Cardiac fibroblast (primary cell): ENCODE results near the gene STAT2.
"Not testable (repeated sequence)": the region's sequence is repeated elsewhere in the genome, so short reads cannot be mapped to it uniquely, and the experiment has no call there.

ENCODE experiments used
- DNase-seq, 2 donors: peaks; one replicate each; pipeline versions ENCODE4 v3.0.0 to v3.0.0-alpha.2; 2010; ENCODE audit warnings: low read depth in 2 of 2
- H3K4me3 ChIP-seq, 2 donors: replicated peaks in 1 of 2; 1 replicate in 1 of 2; 2 replicates in 1 of 2; pipeline ENCODE4 v1.5.1; 2011; ENCODE audit warnings: low read depth in 2 of 2, low read length in 2 of 2, mild to moderate bottlenecking in 2 of 2, moderate library complexity in 1 of 2
- TF ChIP-seq, protein P1 (sequence below): IDR thresholded peaks from one replicate; pipeline ENCODE4 v1.5.1; 2011; ENCODE audit warnings: low read depth, mild to moderate bottlenecking, low read length, inconsistent platforms

Gene STAT2

DNA sequence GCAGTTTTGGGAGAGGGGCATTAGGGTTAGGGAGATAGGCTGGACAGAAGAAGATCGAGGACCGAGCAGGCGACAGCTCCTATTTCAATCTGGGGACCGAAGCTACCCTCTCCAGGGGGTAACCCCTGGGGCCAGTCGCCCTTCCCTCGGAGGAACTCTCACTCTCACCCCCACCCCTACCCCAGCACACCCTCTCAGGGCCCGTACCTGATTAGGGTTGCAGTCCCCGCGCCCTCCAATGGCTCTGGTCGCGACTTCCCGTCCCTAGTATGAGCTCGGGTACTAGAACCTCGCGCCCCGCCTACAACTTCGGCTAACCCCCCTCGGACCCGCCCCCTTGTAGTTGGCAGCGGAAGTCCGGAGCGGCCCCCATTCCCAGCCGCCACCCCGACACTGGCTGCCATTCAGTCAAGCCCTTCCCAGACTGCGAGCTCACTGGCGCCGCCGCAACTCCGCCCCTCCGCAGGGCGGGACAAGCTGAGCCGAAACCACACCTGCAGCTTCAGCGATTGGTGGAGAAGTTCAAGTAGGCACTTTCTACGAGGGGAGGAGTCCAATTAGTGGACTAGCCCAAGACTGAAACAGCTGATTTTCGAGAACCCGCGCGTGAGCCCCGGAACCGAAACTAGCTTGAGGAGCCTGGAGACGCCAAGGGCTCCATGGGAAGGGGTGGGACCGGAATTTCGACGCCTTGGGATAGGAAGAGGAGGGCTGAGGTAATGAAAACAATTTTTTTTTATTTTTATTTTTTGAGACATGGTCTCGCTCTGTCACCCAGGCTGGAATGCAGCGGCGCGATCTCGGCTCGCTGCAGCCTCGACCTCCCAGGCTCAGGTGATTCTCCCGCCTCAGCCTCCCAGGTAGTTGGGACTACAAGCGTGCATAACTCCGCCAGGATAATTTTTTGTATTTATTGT lies at the start of gene STAT2:
STAT2 (minus strand) TSS at position 257 of the 917 bp plus-strand sequence. CDS start 3,536 bp downstream, outside the sequence.
- TF ChIP-seq, protein P1, sequence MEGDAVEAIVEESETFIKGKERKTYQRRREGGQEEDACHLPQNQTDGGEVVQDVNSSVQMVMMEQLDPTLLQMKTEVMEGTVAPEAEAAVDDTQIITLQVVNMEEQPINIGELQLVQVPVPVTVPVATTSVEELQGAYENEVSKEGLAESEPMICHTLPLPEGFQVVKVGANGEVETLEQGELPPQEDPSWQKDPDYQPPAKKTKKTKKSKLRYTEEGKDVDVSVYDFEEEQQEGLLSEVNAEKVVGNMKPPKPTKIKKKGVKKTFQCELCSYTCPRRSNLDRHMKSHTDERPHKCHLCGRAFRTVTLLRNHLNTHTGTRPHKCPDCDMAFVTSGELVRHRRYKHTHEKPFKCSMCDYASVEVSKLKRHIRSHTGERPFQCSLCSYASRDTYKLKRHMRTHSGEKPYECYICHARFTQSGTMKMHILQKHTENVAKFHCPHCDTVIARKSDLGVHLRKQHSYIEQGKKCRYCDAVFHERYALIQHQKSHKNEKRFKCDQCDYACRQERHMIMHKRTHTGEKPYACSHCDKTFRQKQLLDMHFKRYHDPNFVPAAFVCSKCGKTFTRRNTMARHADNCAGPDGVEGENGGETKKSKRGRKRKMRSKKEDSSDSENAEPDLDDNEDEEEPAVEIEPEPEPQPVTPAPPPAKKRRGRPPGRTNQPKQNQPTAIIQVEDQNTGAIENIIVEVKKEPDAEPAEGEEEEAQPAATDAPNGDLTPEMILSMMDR = no peak

DNA sequence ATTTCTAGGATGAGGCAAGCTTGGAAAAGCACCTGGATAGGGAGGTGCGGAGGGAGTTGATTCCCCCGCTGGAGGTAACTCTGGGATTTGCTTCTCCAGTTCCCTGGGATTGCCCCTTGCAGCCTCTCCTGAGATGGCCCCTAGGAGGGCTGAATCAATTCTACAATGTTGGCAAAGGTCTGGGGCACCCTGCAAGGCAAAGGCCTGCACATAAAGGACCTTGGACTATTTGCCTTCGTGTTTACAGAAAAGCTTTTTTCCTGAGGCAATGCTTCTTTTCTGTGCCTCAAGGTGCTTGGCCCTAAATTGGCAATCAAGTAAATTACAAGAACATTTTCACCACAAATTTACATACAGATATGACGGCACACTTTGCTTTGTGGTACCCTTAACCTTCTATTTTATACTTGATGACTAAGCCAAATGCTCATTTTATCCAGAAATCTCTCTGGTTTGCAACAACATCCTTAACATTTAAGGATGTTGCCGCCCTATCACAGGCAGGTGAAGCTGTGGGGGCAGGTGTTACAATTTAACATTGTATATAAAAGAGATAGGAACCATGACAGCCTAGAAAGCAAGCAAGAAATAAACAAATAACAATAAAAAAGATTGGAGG lies 49.0 kb upstream of the STAT2 start:
- no peak for DNase-seq
- H3K4me3 ChIP-seq = no peak overlapping the region
- TF ChIP-seq, protein P1 = no peak

More for the DNA sequence above, at the start of gene STAT2:
- peak within 1 kb of the TSS; percentile 76 to 86 for H3K4me3 ChIP-seq
- DNase-seq = peak; percentile 100

DNA sequence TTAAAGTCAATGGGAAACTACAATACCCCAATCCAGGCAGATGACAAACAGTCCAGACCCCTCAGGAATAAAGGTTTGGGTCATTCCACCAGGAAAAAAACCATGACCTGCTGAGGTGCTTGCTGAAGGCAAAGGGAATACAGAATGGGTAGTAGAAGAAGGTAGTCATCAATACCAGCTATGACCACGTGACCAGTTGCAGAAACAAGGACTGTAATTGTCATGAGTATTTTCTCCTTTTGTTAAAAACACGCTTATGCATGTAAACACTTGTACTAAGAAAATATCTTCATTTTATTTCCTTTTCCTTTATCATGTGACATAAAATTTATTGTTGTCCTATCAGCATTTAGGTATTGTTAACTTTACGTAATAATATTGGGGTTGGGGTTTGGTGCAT lies 44.3 kb upstream of the STAT2 start:
- H3K4me3 ChIP-seq, DNase-seq: not testable (repeated sequence)

DNA sequence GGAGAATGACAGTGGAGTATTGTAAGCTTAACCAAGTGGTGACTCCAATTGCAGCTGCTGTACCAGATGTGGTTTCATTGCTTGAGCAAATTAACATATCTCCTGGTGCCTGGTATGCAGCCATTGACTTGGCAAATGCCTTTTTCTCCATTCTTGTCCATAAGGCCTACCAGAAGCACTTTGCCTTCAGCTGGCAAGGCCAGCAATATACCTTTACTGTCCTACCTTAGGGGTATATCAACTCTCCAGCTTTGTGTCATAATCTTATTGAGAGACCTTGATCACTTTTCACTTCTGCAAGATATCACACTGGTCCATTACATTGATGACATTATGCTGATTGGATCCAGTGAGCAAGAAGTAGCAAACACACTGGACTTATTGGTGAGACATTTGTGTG lies 41.7 kb upstream of the STAT2 start:
- not testable (repeated sequence) for H3K4me3 ChIP-seq, DNase-seq

DNA sequence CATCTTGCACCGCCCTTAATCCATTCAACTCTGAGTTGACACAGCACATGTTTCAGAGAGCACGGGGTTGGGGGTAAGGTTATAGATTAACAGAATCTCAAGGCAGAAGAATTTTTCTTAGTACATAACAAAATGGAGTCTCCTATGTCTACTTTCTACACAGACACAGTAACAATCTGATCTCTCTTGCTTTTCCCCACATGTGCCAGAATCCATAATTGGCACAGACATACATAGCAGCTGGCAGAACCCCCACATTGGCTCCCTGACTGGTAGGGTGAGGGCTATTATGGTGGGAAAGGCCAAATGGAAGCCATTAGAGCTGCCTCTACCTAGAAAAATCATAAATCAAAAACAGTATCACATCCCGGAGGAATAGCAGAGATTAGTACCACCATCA lies 41.2 kb upstream of the STAT2 start:
- not testable (repeated sequence) for DNase-seq, H3K4me3 ChIP-seq

DNA sequence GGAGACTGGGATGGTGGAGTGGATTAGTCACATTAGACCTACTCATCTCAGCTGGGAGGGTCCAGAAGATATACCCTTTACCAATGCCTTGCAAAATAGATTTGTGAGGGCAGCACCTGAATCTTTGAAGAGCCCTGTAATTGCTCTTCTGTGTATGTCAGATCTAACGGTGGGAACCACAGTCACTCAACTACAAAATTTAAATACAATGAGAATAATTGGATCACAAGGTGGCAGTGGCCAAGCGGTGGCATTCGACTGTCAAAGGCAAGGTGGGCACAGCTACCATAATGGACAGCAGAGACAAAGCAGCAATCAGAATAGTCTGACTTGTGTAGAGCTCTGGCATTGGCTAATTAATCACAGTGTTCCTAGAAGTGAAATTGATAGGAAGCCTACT lies 39.6 kb upstream of the STAT2 start:
- DNase-seq, H3K4me3 ChIP-seq: not testable (repeated sequence)

DNA sequence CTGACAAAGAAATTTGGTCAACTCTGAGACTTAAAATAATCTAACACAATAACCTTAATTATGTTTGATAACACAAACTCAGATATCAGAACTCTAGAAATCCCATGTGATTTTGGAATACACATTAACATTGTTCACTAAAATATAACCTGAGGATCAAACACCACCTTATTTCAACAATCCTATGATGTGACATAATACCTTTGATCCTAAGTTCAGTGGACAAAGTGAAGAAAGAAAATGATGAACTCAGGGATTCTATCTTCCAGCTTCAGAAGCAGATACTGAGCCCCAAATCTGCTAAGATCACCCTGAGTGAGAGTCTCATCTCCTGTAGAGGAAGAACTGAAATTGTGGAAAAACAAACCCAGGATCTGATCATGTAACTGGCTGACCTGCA lies 38.4 kb upstream of the STAT2 start:
- DNase-seq = no peak
- TF ChIP-seq, protein P1 = no peak
- no peak overlapping the region for H3K4me3 ChIP-seq

DNA sequence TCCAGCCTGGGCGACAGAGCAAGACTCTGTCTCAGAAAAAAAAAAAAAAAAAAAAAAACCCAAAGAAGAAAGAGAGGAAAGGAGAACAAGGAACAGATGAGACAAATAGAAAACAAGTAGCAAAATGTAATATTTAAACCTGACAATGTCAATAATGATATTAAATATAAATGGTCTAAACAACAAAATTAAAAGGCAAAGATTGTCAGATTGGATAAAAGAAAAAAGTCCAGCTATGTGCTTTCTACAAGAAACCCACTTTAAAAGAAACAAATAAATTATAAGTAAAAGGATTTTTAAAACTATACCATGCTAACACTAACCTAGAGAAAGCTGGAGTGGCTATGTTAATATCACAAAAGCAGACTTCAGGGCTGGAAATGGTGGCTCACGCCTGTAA lies 32.4 kb upstream of the STAT2 start:
- no peak for DNase-seq
- TF ChIP-seq, protein P1 = no peak

DNA sequence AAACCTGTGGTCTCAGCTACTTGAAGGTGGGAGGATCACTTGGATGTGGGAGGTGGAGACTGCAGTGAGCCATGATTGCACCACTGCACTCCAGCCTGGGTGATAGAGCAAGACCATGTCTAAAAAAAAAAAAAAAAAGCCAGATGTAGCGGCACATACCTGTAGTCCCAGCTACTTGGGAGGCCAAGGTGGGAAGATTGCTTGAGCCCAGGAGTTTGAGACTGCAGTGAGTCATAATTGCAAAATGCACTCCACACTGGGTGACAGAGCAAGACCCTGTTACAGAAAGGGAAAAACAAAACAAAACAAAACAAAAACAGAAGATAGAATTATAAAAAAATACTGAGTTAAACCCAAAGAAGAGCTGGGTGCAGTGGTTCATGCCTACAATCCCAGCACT lies 31.8 kb upstream of the STAT2 start:
- TF ChIP-seq, protein P1 = no peak
- H3K4me3 ChIP-seq = no peak overlapping the region
- no peak for DNase-seq

More for the DNA sequence above, 32.4 kb upstream of the STAT2 start:
- no peak overlapping the region for H3K4me3 ChIP-seq
